ENCODE data around the gene TMEM151B.

DNA sequence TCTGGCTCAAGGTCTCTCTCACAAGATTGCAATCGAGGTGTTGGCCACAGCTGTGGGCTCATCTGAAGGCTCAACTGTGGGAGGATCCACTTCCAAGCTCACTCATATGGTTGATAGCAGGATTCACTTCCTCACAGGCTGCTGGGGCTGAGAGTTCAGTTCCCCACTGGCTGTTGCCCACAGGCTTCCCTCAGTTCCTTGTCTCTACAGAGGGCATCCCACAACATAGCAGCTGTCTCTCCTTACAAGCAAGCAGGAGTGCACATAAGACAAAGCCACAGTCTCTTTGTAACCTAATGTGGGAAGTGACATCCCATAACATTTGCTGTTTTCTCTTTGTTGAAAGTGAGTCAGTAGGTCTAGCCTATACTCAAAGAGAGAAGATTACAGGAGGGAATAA is 86.2 kb downstream of the TMEM151B start:
- TF ChIP-seq POLR2A (IDR thresholded peaks at IDR 0.05): no peak
- TF ChIP-seq, protein P1, sequence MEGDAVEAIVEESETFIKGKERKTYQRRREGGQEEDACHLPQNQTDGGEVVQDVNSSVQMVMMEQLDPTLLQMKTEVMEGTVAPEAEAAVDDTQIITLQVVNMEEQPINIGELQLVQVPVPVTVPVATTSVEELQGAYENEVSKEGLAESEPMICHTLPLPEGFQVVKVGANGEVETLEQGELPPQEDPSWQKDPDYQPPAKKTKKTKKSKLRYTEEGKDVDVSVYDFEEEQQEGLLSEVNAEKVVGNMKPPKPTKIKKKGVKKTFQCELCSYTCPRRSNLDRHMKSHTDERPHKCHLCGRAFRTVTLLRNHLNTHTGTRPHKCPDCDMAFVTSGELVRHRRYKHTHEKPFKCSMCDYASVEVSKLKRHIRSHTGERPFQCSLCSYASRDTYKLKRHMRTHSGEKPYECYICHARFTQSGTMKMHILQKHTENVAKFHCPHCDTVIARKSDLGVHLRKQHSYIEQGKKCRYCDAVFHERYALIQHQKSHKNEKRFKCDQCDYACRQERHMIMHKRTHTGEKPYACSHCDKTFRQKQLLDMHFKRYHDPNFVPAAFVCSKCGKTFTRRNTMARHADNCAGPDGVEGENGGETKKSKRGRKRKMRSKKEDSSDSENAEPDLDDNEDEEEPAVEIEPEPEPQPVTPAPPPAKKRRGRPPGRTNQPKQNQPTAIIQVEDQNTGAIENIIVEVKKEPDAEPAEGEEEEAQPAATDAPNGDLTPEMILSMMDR (IDR thresholded peaks at IDR 0.05): no peak
